HepG2 (cell line): Measurements from ENCODE around the gene HORMAD2. TPM values are rescaled to one million over a fixed set of nuclear protein-coding genes. Genes with fewer than 3 reads are reported as not detected.

Experiments
- ATAC-seq: fragments of 200-7000 bp; cut with Tn5 transposase; 3 replicates; pipeline ENCODE4 v1.9.1; 2020; ENCODE audit warnings: mild to moderate bottlenecking, moderate library complexity
- BruUV-seq: library from RNA; stranded (reverse); fragments of 400-500 nt; replicated peaks from 2 replicates; lab custom pipeline; 2021; lab: Mats Ljungman, UMichigan
- CTCF ChIA-PET: fragments of 300-600 bp; formaldehyde crosslinking; extraction: SDS; loops from one replicate; lab custom pipeline; 2021; ENCODE audit warnings: low total read pairs, inconsistent platforms, low intra/inter-chr PET ratio; lab: Yijun Ruan, JAX
- POLR2A ChIA-PET: fragments of 350-600 bp; sonication (Branson Sonifier 250); formaldehyde crosslinking; loops from one replicate; lab custom pipeline; 2020; ENCODE audit warnings: antibody characterized with exemption, inconsistent platforms; lab: Yijun Ruan, JAX
- DNase-seq: peaks from one replicate; pipeline ENCODE4 v3.0.0-alpha.2; 2015; ENCODE audit warnings: low spot score
- FAIRE-seq: peaks from 3 replicates; lab custom pipeline; 2011; peaks lifted over from hg19 to GRCh38; lab: Jason Lieb, UNC
- H2AFZ ChIP-seq: one replicate; pipeline ENCODE4 v1.6.1; 2011; ENCODE audit warnings: low read length, inconsistent platforms
- H3K27ac ChIP-seq: fragments of 300-600 bp; 3 replicates; pipeline ENCODE4 v1.8.0; 2011; ENCODE audit warnings: mixed run types, mild to moderate bottlenecking, mixed read lengths, low read length, inconsistent platforms; ENCODE audit not compliant: insufficient read depth; ENCODE audit errors: extremely low read length
- H3K27me3 ChIP-seq, 2 experiments: fragments of 200-600 bp in 1 of 2; 2 replicates in 1 of 2; 3 replicates in 1 of 2; pipeline versions ENCODE4 v1.6.0 to v1.8.0; 2011; ENCODE audit warnings: low read length in 2 of 2, mild to moderate bottlenecking in 2 of 2, moderate library complexity in 2 of 2, inconsistent platforms in 1 of 2; ENCODE audit not compliant: insufficient read depth in 2 of 2, control insufficient read depth in 1 of 2
- H3K36me3 ChIP-seq, 2 experiments: fragments of 200-600 bp in 1 of 2; replicated peaks in 1 of 2; 2 replicates in 1 of 2; 3 replicates in 1 of 2; pipeline versions ENCODE4 v1.5.1 to v1.8.0; 2011; ENCODE audit warnings: low read length in 2 of 2, inconsistent platforms in 1 of 2; ENCODE audit not compliant: insufficient read depth in 2 of 2, control insufficient read depth in 1 of 2
- H3K4me1 ChIP-seq: 2 replicates; pipeline ENCODE4 v1.5.1; 2012; ENCODE audit warnings: low read length, inconsistent platforms; ENCODE audit not compliant: insufficient read depth
- H3K4me2 ChIP-seq: 2 replicates; pipeline ENCODE4 v1.6.0; 2011; ENCODE audit warnings: low read depth, low read length, inconsistent platforms
- H3K4me3 ChIP-seq, 3 experiments: fragments of 200-600 bp in 1 of 3; sonication (generic), shearing (Covaris generic) in 1 of 3; replicated peaks in 1 of 3; 2 replicates each; pipeline ENCODE4 v1.5.1; 2011 to 2016; ENCODE audit warnings: low read length in 3 of 3, inconsistent platforms in 2 of 3, low read depth in 2 of 3, mild to moderate bottlenecking in 2 of 3, control low read depth in 1 of 3, mixed read lengths in 1 of 3; ENCODE audit not compliant: insufficient read depth in 1 of 3
- H3K79me2 ChIP-seq: one replicate; pipeline ENCODE4 v1.6.1; 2011; ENCODE audit warnings: low read length, inconsistent platforms; ENCODE audit not compliant: insufficient read depth
- H3K9ac ChIP-seq: 2 replicates; pipeline ENCODE4 v1.6.0; 2011; ENCODE audit warnings: mild to moderate bottlenecking, low read depth, low read length, inconsistent platforms; ENCODE audit not compliant: insufficient read depth
- H3K9me3 ChIP-seq: 2 replicates; pipeline ENCODE4 v1.5.1; 2012; ENCODE audit warnings: mild to moderate bottlenecking, low read length
- H4K20me1 ChIP-seq: 2 replicates; pipeline ENCODE4 v1.6.0; 2011; ENCODE audit warnings: inconsistent platforms, mild to moderate bottlenecking, low read length, moderate library complexity; ENCODE audit not compliant: insufficient read depth
- GABPB1 ChIP-seq: IDR thresholded peaks from 2 replicates; pipeline ENCODE4 v1.6.1; 2016; ENCODE audit warnings: mild to moderate bottlenecking, missing genetic modification reagents, moderate library complexity, missing compliant biosample characterization
- ONECUT2 ChIP-seq: sonication (generic); formaldehyde crosslinking; IDR thresholded peaks from 2 replicates; pipeline ENCODE4 v1.4.0; 2020; ENCODE audit warnings: missing genetic modification reagents
- PHF20 ChIP-seq: sonication (generic); formaldehyde crosslinking; IDR thresholded peaks from 2 replicates; pipeline ENCODE4 v1.5.0; 2020; ENCODE audit warnings: mild to moderate bottlenecking, missing genetic modification reagents
- STAT6 ChIP-seq: sonication (generic); formaldehyde crosslinking; IDR thresholded peaks from 2 replicates; pipeline ENCODE4 v1.4.0; 2020; ENCODE audit warnings: missing genetic modification reagents, mild to moderate bottlenecking, borderline replicate concordance
- THAP7 ChIP-seq: sonication (generic); formaldehyde crosslinking; IDR thresholded peaks from 2 replicates; pipeline ENCODE4 v1.8.1; 2023; ENCODE audit warnings: mild to moderate bottlenecking, missing genetic modification reagents
- UBTF ChIP-seq: sonication (generic); formaldehyde crosslinking; IDR thresholded peaks from 2 replicates; pipeline ENCODE4 v1.4.0; 2020; ENCODE audit warnings: mild to moderate bottlenecking, missing genetic modification reagents
- USF2 ChIP-seq, 2 experiments: sonication (generic) in 1 of 2; formaldehyde crosslinking in 1 of 2; IDR thresholded peaks; 2 replicates each; pipeline versions ENCODE4 v1.5.1 to v1.6.1; 2011 to 2020; ENCODE audit warnings: borderline replicate concordance in 1 of 2, low read depth in 1 of 2, low read length in 1 of 2, mild to moderate bottlenecking in 1 of 2, missing genetic modification reagents in 1 of 2, moderate library complexity in 1 of 2
- ZMYM3 ChIP-seq: sonication (generic); formaldehyde crosslinking; IDR thresholded peaks from 2 replicates; pipeline ENCODE4 v1.5.1; 2020; ENCODE audit warnings: mild to moderate bottlenecking, missing genetic modification reagents
- ZNF121 ChIP-seq: sonication (generic); formaldehyde crosslinking; IDR thresholded peaks from 2 replicates; pipeline ENCODE4 v1.5.0; 2020; ENCODE audit warnings: mild to moderate bottlenecking, missing genetic modification reagents
- ZNF451 ChIP-seq: sonication (generic); formaldehyde crosslinking; IDR thresholded peaks from 2 replicates; pipeline ENCODE4 v1.5.0; 2020; ENCODE audit warnings: mild to moderate bottlenecking, missing genetic modification reagents
- ZNF597 ChIP-seq: sonication (generic); formaldehyde crosslinking; IDR thresholded peaks from 2 replicates; pipeline ENCODE4 v1.5.0; 2020; ENCODE audit warnings: missing genetic modification reagents
- ZNF691 ChIP-seq: sonication (generic); formaldehyde crosslinking; IDR thresholded peaks from 2 replicates; pipeline ENCODE4 v1.4.0; 2020; ENCODE audit warnings: missing genetic modification reagents, low read depth, mild to moderate bottlenecking, borderline replicate concordance
- ZNF773 ChIP-seq: sonication (generic); formaldehyde crosslinking; IDR thresholded peaks from 2 replicates; pipeline ENCODE4 v1.4.0; 2020; ENCODE audit warnings: missing genetic modification reagents, borderline replicate concordance
- WGBS: methylation state at CpG from one replicate; pipeline ENCODE4 v1.1.6; 2017; ENCODE audit warnings: low lambda C conversion rate; 5-methylcytosine and 5-hydroxymethylcytosine counted together
- in situ Hi-C: cut with HindIII; loops from 2 replicates; pipeline ENCODE4 v1.10.0; 2017; ENCODE audit warnings: low pct_unique_long_range_greater_than_20kb; ENCODE audit not compliant: extremely low pct_ligation_motif_present
- intact Hi-C: fragments of 100-400 bp; cut with micrococcal nuclease; formaldehyde crosslinking; loops from one replicate; pipeline ENCODE4 v1.10.0; 2022; ENCODE audit not compliant: unreplicated experiment
- polyA plus RNA-seq, 8 experiments: library from polyadenylated mRNA; depleted of rRNA in 3 of 8; stranded (reverse) in 7 of 8; unstranded in 1 of 8; fragments of >200 nt; fragmentation: Illumina TruSeq in 4 of 8; extraction: Trizol in 4 of 8; gene quantifications; 2 replicates each; pipeline versions ENCODE4 v1.2.1 to v1.2.3, GENCODE V29; 2011 to 2016; ENCODE audit warnings: low read depth in 4 of 8, missing spikeins in 1 of 8, mixed read lengths in 1 of 8; ENCODE audit not compliant: insufficient read depth in 1 of 8
- total RNA-seq, 5 experiments: library from RNA; depleted of rRNA; stranded (reverse); fragments of >200 nt; fragmentation: Illumina TruSeq; extraction: Trizol; gene quantifications; 2 replicates each; pipeline ENCODE4 v1.2.3, GENCODE V29; 2016; ENCODE audit warnings: low read depth in 1 of 5

The HORMAD2 gene
- total and polyA plus RNA-seq, 2 of the 13 experiments (the other 11 are each of a cell fraction or from before 2014, with no cell fraction given), result not detected

- no peak overlapping the region for H3K4me3 ChIP-seq
- POLR2A ChIA-PET, result no interaction called here
- WGBS, result 0% methylated on average over 1 of the region's 1 CpG
- no peaks in the 10 kb centered on the region for H3K4me1 ChIP-seq
- in situ Hi-C loops, result no loop called here
- ATAC-seq (no peak), DNase-seq (no peak)
- H3K27ac ChIP-seq, result no peak overlapping the region
- no peak overlapping the region for H2AFZ ChIP-seq
- BruUV-seq, result no TSS peak
- peaks cover 0 to 22% of the 10 kb centered on the region in 2 experiments; a peak in 2 of 5 replicates for H3K27me3 ChIP-seq
- H3K9ac ChIP-seq, result no peak overlapping the region
- no peaks in the 10 kb centered on the region for H3K36me3 ChIP-seq
- H3K4me2 ChIP-seq, result no peak overlapping the region
- H4K20me1 ChIP-seq, result no peaks in the 10 kb centered on the region
- CTCF ChIA-PET, result no interaction called here
- intact Hi-C loops, result no loop called here
- no peaks in the 10 kb centered on the region for H3K79me2 ChIP-seq
- no peaks in the 10 kb centered on the region for H3K9me3 ChIP-seq
- TF ChIP-seq ZNF597 (CRISPR knock-in tag) (no peak), UBTF (CRISPR knock-in tag) (no peak), THAP7 (CRISPR knock-in tag) (no peak), ZNF773 (CRISPR knock-in tag) (no peak), ZNF451 (CRISPR knock-in tag) (no peak), ZNF691 (no peak), PHF20 (no peak), STAT6 (CRISPR knock-in tag) (no peak), GABPB1 (no peak), USF2 (IDR thresholded peaks at IDR 0.05; ENCODE audit: low read depth, low read length) (no peak), USF2 (CRISPR knock-in tag; IDR thresholded peaks at IDR 0.05; ENCODE audit: borderline replicate concordance) (no peak), ZMYM3 (CRISPR knock-in tag) (no peak), ONECUT2 (CRISPR knock-in tag) (no peak), ZNF121 (CRISPR knock-in tag) (no peak)
- TF ChIP-seq, all 625 proteins: peak for 0
- FAIRE-seq, result no peak
Observed at GRCh38 chr22:30167734-30168133, 87.5 kb downstream of the HORMAD2 start.
